IMR-90 (cell line): ENCODE measurements around the gene PLXNA4. TPM values are rescaled to one million over a fixed set of nuclear protein-coding genes. Genes with fewer than 3 reads are reported as not detected.

ENCODE experiments used
- ATAC-seq: fragments of 200-7000 bp; cut with Tn5 transposase; 2 replicates; pipeline ENCODE4 v1.9.1; 2020; ENCODE audit warnings: low read depth, mild to moderate bottlenecking, moderate library complexity
- BruUV-seq: library from RNA; stranded (reverse); fragments of 400-500 nt; replicated peaks from 2 replicates; lab custom pipeline; 2021; lab: Mats Ljungman, UMichigan
- CTCF ChIA-PET: fragments of 300-600 bp; formaldehyde crosslinking; extraction: SDS; loops from one replicate; lab custom pipeline; 2021; ENCODE audit warnings: antibody characterized with exemption; lab: Yijun Ruan, JAX
- POLR2A ChIA-PET: fragments of 300-600 bp; sonication (Branson Sonifier 250); formaldehyde crosslinking; loops from one replicate; lab custom pipeline; 2022; ENCODE audit warnings: antibody characterized with exemption; ENCODE audit not compliant: unreplicated experiment; lab: Charles Lee
- DNase-seq: peaks from one replicate; pipeline ENCODE4 v3.0.0; 2013
- H2AFZ ChIP-seq: replicated peaks from 2 replicates; pipeline ENCODE3; 2013; ENCODE audit warnings: low read length, mild to moderate bottlenecking; ENCODE audit not compliant: poor library complexity
- H2AK5ac ChIP-seq: 2 replicates; pipeline ENCODE4 v1.6.1; 2013; ENCODE audit warnings: low read depth, low read length, inconsistent platforms
- H2AK9ac ChIP-seq: replicated peaks from 2 replicates; pipeline ENCODE3; 2013; ENCODE audit warnings: mild to moderate bottlenecking, low read depth, low read length, moderate library complexity; ENCODE audit not compliant: poor library complexity
- H2BK120ac ChIP-seq: 2 replicates; pipeline ENCODE4 v1.6.1; 2013; ENCODE audit warnings: low read depth, low read length, inconsistent platforms
- H2BK15ac ChIP-seq: 3 replicates; pipeline ENCODE4 v1.6.1; 2013; ENCODE audit warnings: low read depth, low read length, inconsistent platforms
- H2BK20ac ChIP-seq: 2 replicates; pipeline ENCODE4 v1.6.1; 2013; ENCODE audit warnings: low read depth, mild to moderate bottlenecking, inconsistent platforms, low read length, moderate library complexity
- H2BK5ac ChIP-seq: 2 replicates; pipeline ENCODE4 v1.6.1; 2013; ENCODE audit warnings: mild to moderate bottlenecking, low read depth, low read length, inconsistent platforms; ENCODE audit not compliant: poor library complexity, severe bottlenecking
- H3K14ac ChIP-seq: replicated peaks from 2 replicates; pipeline ENCODE4 v1.6.1; 2013; ENCODE audit warnings: low read depth, low read length, inconsistent platforms
- H3K18ac ChIP-seq: 2 replicates; pipeline ENCODE4 v1.6.1; 2013; ENCODE audit warnings: low read depth, low read length, control low read depth
- H3K23ac ChIP-seq: 2 replicates; pipeline ENCODE4 v1.6.1; 2013; ENCODE audit warnings: low read depth, low read length, inconsistent platforms
- H3K27ac ChIP-seq: 2 replicates; pipeline ENCODE4 v1.5.1; 2013; ENCODE audit warnings: mild to moderate bottlenecking, control low read depth, low read length; ENCODE audit not compliant: insufficient read depth
- H3K27me3 ChIP-seq: 2 replicates; pipeline ENCODE4 v1.6.1; 2013; ENCODE audit warnings: low read length; ENCODE audit not compliant: control insufficient read depth, insufficient read depth
- H3K36me3 ChIP-seq: 2 replicates; pipeline ENCODE4 v1.6.1; 2013; ENCODE audit warnings: low read length, mixed read lengths; ENCODE audit not compliant: control insufficient read depth, insufficient read depth
- H3K4ac ChIP-seq: 2 replicates; pipeline ENCODE4 v1.6.1; 2013; ENCODE audit warnings: low read depth, low read length, inconsistent platforms
- H3K4me1 ChIP-seq: 2 replicates; pipeline ENCODE4 v1.6.1; 2013; ENCODE audit warnings: low read length, mixed read lengths; ENCODE audit not compliant: control insufficient read depth, insufficient read depth
- H3K4me2 ChIP-seq: 2 replicates; pipeline ENCODE4 v1.6.1; 2013; ENCODE audit warnings: low read depth, mild to moderate bottlenecking, control low read depth, low read length, moderate library complexity
- H3K4me3 ChIP-seq: 2 replicates; pipeline ENCODE4 v1.5.1; 2013; ENCODE audit warnings: low read depth, mild to moderate bottlenecking, control low read depth, low read length, moderate library complexity; ENCODE audit not compliant: insufficient read depth
- H3K56ac ChIP-seq: 2 replicates; pipeline ENCODE4 v1.6.1; 2013; ENCODE audit warnings: low read length, inconsistent platforms; ENCODE audit not compliant: insufficient read depth; ENCODE audit errors: extremely low read depth
- H3K79me1 ChIP-seq, 2 experiments: 2 replicates each; pipeline ENCODE4 v1.6.1; 2013; ENCODE audit warnings: low read length in 2 of 2, inconsistent platforms in 1 of 2, low read depth in 1 of 2
- H3K9ac ChIP-seq: 2 replicates; pipeline ENCODE4 v1.6.1; 2013; ENCODE audit warnings: low read depth, low read length, control low read depth
- H3K9me1 ChIP-seq: 2 replicates; pipeline ENCODE4 v1.6.1; 2013; ENCODE audit warnings: low read length, inconsistent platforms; ENCODE audit not compliant: insufficient read depth
- H3K9me3 ChIP-seq: 2 replicates; pipeline ENCODE4 v1.6.1; 2013; ENCODE audit warnings: low read length; ENCODE audit not compliant: control insufficient read depth, insufficient read depth
- H4K20me1 ChIP-seq: 2 replicates; pipeline ENCODE4 v1.6.1; 2013; ENCODE audit warnings: low read length, inconsistent platforms; ENCODE audit not compliant: insufficient read depth
- H4K5ac ChIP-seq: 2 replicates; pipeline ENCODE4 v1.6.1; 2013; ENCODE audit warnings: mild to moderate bottlenecking, low read depth, low read length, control low read depth
- H4K8ac ChIP-seq, 2 experiments: 2 replicates each; pipeline ENCODE4 v1.6.1; 2013; ENCODE audit warnings: low read depth in 2 of 2, low read length in 2 of 2, control low read depth in 1 of 2, inconsistent platforms in 1 of 2
- H4K91ac ChIP-seq: 2 replicates; pipeline ENCODE4 v1.6.1; 2013; ENCODE audit warnings: low read depth, low read length, inconsistent platforms; ENCODE audit not compliant: insufficient read depth
- MAFK ChIP-seq: IDR thresholded peaks from 2 replicates; pipeline ENCODE4 v1.6.1; 2012; ENCODE audit warnings: low read depth, low read length, improper control_type of control experiment
- MAZ ChIP-seq: IDR thresholded peaks from 2 replicates; pipeline ENCODE4 v1.6.1; 2012; ENCODE audit warnings: low read depth, mild to moderate bottlenecking, low read length, improper control_type of control experiment, moderate library complexity, borderline replicate concordance
- RCOR1 ChIP-seq: IDR thresholded peaks from 2 replicates; pipeline ENCODE4 v1.6.1; 2012; ENCODE audit warnings: mild to moderate bottlenecking, low read length, improper control_type of control experiment; ENCODE audit not compliant: insufficient replicate concordance
- WGBS, 2 experiments: methylation state at CpG; one replicate each; pipeline versions ENCODE4 v1.1.5 to v1.1.7; 2013; ENCODE audit warnings: missing lambda C conversion rate in 2 of 2; ENCODE audit not compliant: insufficient read length in 1 of 2; ENCODE audit errors: extremely low coverage in 2 of 2; 5-methylcytosine and 5-hydroxymethylcytosine counted together
- dilution Hi-C: fragments of 300-500 bp; cut with HindIII; formaldehyde crosslinking; loops from one replicate; pipeline ENCODE4 v1.14.3; 2018; ENCODE audit warnings: low sequenced_read_pairs; ENCODE audit not compliant: unreplicated experiment
- in situ Hi-C: fragments of 300-500 bp; cut with MboI; formaldehyde crosslinking; loops from 3 replicates; pipeline ENCODE4 v1.14.3; 2019; ENCODE audit warnings: low sequenced_read_pairs, inconsistent platforms, mixed read lengths
- intact Hi-C: fragments of 100-400 bp; cut with micrococcal nuclease; formaldehyde crosslinking; loops from 2 replicates; pipeline ENCODE4 v1.10.0; 2022
- polyA plus RNA-seq, 3 experiments: library from polyadenylated mRNA; depleted of rRNA; stranded (reverse); fragments of >200 nt; gene quantifications; 2 replicates each; pipeline ENCODE4 v1.2.3, GENCODE V29; 2012; ENCODE audit warnings: low replicate concordance in 1 of 3
- total RNA-seq: library from RNA; depleted of rRNA; stranded (reverse); fragments of >200 nt; gene quantifications from 2 replicates; pipeline ENCODE4 v1.2.3, GENCODE V29; 2012
- TF ChIP-seq, protein P1 (sequence below): conservative IDR thresholded peaks from 2 replicates; pipeline ENCODE4 v1.5.1; 2012; ENCODE audit warnings: mild to moderate bottlenecking, low read depth, low read length, improper control_type of control experiment

Gene PLXNA4
- total and polyA plus RNA-seq, 2 of the 4 experiments (the other 2 are of a cell fraction), result under 0.01 TPM

DNA sequence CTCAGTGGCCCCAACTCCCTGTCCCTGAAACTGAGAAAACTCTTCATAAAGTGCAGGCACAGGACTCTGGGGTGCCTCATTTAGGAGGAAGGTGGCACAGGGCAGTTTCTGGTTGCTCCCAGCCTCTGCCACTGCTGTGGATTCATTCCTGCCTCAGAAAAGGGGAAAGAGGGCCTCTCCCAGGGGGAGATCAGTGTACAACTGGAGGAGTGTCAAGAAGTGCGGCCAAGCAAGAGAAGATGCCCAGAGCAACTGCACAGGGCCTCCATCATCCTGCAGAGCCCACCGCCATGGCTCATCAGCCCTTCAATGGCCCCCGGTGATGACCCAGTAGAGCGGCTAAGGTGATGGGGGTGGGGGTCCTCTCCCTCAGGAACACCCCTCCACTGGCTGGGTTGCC is 150.3 kb downstream of the PLXNA4 start:
- no CpG with 5 or more reads among the region's 4 CpGs for WGBS, 2 experiments

More for the DNA sequence above, 150.3 kb downstream of the PLXNA4 start:
- Histone ChIP-seq H3K36me3 (no peaks in the 10 kb centered on the region), H3K27ac (no peak overlapping the region), H3K4me2 (no peak overlapping the region), H3K9me1 (no peaks in the 10 kb centered on the region), H2AFZ (no peak overlapping the region), H3K23ac (no peak overlapping the region), H2BK15ac (no peak overlapping the region), H4K20me1 (no peaks in the 10 kb centered on the region), H2AK9ac (no peak overlapping the region), H3K9me3 (no peaks in the 10 kb centered on the region), H3K18ac (no peak overlapping the region), H2AK5ac (no peak overlapping the region), H4K5ac (no peak overlapping the region), H2BK5ac (no peak overlapping the region), H2BK20ac (no peak overlapping the region), H4K8ac (no peak overlapping the region), H3K14ac (no peak overlapping the region), H3K4me3 (no peak overlapping the region), H2BK120ac (no peak overlapping the region), H4K91ac (no peak overlapping the region), H3K4ac (no peak overlapping the region), H3K56ac (no peak overlapping the region), H3K4me1 (no peaks in the 10 kb centered on the region), H3K79me1 (no peaks in the 10 kb centered on the region), H3K9ac (no peak overlapping the region), H3K27me3 (no peaks in the 10 kb centered on the region)
- ChIA-PET CTCF (no interaction called here), POLR2A (no interaction called here)
- DNase-seq (no peak), ATAC-seq (no peak)
- intact Hi-C loops, result no loop called here
- BruUV-seq, result no TSS peak
- in situ Hi-C loops, result no loop called here
- dilution Hi-C loops, result no loop called here
- no peak for TF ChIP-seq MAFK
- TF ChIP-seq, protein P1, sequence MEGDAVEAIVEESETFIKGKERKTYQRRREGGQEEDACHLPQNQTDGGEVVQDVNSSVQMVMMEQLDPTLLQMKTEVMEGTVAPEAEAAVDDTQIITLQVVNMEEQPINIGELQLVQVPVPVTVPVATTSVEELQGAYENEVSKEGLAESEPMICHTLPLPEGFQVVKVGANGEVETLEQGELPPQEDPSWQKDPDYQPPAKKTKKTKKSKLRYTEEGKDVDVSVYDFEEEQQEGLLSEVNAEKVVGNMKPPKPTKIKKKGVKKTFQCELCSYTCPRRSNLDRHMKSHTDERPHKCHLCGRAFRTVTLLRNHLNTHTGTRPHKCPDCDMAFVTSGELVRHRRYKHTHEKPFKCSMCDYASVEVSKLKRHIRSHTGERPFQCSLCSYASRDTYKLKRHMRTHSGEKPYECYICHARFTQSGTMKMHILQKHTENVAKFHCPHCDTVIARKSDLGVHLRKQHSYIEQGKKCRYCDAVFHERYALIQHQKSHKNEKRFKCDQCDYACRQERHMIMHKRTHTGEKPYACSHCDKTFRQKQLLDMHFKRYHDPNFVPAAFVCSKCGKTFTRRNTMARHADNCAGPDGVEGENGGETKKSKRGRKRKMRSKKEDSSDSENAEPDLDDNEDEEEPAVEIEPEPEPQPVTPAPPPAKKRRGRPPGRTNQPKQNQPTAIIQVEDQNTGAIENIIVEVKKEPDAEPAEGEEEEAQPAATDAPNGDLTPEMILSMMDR, result no peak
- no peak for TF ChIP-seq RCOR1
- TF ChIP-seq MAZ, result no peak
